Panc1 (cell line): ENCODE results near the gene SCO2.

Source experiments
- CTCF ChIP-seq: fragments of 450-650 bp; IDR thresholded peaks from 2 replicates; pipeline ENCODE4 v1.5.1; 2017; ENCODE audit warnings: mild to moderate bottlenecking
- TF ChIP-seq, protein P1 (sequence below), 2 experiments: IDR thresholded peaks; 2 replicates each; pipeline ENCODE4 v1.6.1; 2011 to 2012; ENCODE audit warnings: low read depth in 2 of 2, control low read depth in 1 of 2, low read length in 1 of 2, mild to moderate bottlenecking in 1 of 2, moderate library complexity in 1 of 2; ENCODE audit not compliant: insufficient read depth in 1 of 2

DNA sequence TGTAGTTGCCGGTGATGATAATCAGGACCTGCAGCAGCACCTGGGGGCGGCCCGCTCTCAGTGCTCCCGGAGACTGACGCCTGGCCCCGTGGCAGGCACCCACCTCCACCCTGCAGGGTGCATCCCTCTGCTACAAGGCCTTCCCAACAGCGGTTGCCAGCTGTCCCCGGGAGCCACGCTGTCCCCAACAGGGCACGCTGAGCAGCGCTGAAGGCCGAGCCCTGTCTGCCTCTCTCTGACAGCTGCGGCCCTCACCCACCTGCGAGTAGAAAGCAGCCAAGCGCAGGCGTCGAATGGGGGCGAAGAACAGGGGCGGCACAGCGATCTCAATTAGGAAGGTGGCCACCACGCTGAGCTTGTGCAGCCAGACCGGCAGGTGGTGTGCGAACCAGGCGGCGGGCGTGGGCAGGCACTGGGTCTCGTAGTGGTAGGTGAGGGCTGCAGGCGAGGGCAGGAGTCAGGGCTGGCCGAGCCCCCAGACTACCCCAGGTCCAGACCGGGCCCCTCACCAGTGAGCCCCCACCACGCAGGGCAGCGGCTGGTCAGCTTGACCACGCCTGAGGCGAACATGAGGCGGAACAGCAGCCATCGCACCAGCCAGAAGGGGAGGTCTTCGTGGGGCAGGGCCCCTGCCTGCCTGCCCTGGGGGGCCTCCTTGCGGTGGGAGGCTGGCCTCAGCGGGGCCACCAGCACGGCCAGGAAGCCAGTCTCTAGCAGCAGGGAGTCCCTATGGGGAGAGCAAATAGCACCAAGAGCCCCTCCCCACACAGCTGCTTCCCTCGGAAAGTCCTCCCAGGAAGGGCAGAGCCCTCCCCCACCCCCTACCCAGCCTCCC lies 19.4 kb downstream of the SCO2 start:
- no peak for TF ChIP-seq CTCF
- TF ChIP-seq, protein P1, sequence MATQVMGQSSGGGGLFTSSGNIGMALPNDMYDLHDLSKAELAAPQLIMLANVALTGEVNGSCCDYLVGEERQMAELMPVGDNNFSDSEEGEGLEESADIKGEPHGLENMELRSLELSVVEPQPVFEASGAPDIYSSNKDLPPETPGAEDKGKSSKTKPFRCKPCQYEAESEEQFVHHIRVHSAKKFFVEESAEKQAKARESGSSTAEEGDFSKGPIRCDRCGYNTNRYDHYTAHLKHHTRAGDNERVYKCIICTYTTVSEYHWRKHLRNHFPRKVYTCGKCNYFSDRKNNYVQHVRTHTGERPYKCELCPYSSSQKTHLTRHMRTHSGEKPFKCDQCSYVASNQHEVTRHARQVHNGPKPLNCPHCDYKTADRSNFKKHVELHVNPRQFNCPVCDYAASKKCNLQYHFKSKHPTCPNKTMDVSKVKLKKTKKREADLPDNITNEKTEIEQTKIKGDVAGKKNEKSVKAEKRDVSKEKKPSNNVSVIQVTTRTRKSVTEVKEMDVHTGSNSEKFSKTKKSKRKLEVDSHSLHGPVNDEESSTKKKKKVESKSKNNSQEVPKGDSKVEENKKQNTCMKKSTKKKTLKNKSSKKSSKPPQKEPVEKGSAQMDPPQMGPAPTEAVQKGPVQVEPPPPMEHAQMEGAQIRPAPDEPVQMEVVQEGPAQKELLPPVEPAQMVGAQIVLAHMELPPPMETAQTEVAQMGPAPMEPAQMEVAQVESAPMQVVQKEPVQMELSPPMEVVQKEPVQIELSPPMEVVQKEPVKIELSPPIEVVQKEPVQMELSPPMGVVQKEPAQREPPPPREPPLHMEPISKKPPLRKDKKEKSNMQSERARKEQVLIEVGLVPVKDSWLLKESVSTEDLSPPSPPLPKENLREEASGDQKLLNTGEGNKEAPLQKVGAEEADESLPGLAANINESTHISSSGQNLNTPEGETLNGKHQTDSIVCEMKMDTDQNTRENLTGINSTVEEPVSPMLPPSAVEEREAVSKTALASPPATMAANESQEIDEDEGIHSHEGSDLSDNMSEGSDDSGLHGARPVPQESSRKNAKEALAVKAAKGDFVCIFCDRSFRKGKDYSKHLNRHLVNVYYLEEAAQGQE (IDR thresholded peaks at IDR 0.05; ENCODE audit: insufficient read depth in 1 of 2, low read depth in 2 of 2, low read length in 1 of 2) = no peak
